Cardiac muscle cell (in vitro differentiated cells and primary cell): ENCODE measurements around the gene CXorf38. TPM values are rescaled to one million over a fixed set of nuclear protein-coding genes. Genes with fewer than 3 reads are reported as not detected.

Experiments used
- DNase-seq, 2 donors: peaks; one replicate each; pipeline versions ENCODE4 v3.0.0 to v3.0.0-alpha.2; 2010 to 2017; ENCODE audit warnings: low read depth in 1 of 2, low spot score in 1 of 2
- H3K27ac ChIP-seq: fragments of 200-600 bp; sonication (generic); 2 replicates; pipeline ENCODE4 v1.5.1; 2016
- H3K27me3 ChIP-seq: fragments of 200-600 bp; sonication (generic); 2 replicates; pipeline ENCODE4 v1.6.0; 2016; ENCODE audit warnings: control low read depth
- H3K36me3 ChIP-seq: fragments of 200-600 bp; sonication (generic); 2 replicates; pipeline ENCODE4 v1.5.1; 2016; ENCODE audit warnings: control low read depth
- H3K4me1 ChIP-seq: fragments of 200-600 bp; sonication (generic); 2 replicates; pipeline ENCODE4 v1.8.1; 2017; ENCODE audit warnings: low read depth, mild to moderate bottlenecking, mixed run types
- H3K4me3 ChIP-seq: fragments of 200-600 bp; sonication (generic); 2 replicates; pipeline ENCODE4 v1.5.1; 2016; ENCODE audit warnings: mild to moderate bottlenecking
- H3K9me3 ChIP-seq: fragments of 200-600 bp; sonication (generic); 2 replicates; pipeline ENCODE4 v1.5.1; 2017; ENCODE audit warnings: low read depth, mild to moderate bottlenecking, control low read depth
- CTCF ChIP-seq: IDR thresholded peaks from 2 replicates; pipeline ENCODE4 v1.5.1; 2012; ENCODE audit warnings: low read depth, mild to moderate bottlenecking, low read length
- polyA plus RNA-seq: library from polyadenylated mRNA; unstranded; fragments of >200 nt; fragmentation: Nextera tagmentation; extraction: Ambion mirVana; gene quantifications from 2 replicates; pipeline ENCODE4 v1.2.1, GENCODE V29; 2016
- total RNA-seq: library from RNA; depleted of rRNA; stranded (reverse); fragments of >200 nt; gene quantifications from 2 replicates; pipeline ENCODE4 v1.2.3, GENCODE V29; 2016

Gene CXorf38
- total and polyA plus RNA-seq, 2 experiments from 2014 or later = 4.8 to 12.2 TPM

- Histone ChIP-seq H3K27me3 (no peaks in the 10 kb centered on the region), H3K36me3 (peaks cover 5% of the 10 kb centered on the region), H3K9me3 (no peaks in the 10 kb centered on the region), H3K4me3 (no peak overlapping the region), H3K27ac (no peak overlapping the region), H3K4me1 (no peaks in the 10 kb centered on the region)
- no peak for TF ChIP-seq CTCF
- no peak for DNase-seq
These were observed 36.7 kb upstream of the CXorf38 start for GRCh38 chrX:40684092-40684491.

DNA sequence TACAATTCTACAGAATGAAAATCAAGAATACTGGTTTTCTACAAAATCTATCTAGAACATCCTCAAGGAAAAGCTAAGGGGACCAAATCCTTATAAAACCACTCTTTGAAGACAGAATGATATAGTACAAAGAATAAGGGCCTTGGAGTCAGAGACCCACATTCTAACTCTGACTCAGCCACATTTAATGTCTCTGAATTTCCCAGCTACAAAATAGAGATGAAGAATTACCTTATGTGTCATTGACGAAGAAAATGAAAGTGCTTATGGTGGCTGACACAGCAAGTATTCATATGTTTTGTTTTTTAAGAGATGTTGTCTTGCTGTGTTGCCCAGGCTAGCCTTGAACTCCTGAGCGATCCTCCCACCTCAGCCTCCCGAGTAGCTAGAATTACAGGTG is 35.9 kb upstream of the CXorf38 start:
- no peak for TF ChIP-seq CTCF
- Histone ChIP-seq H3K27ac (no peak overlapping the region), H3K36me3 (peaks cover 5% of the 10 kb centered on the region), H3K27me3 (no peaks in the 10 kb centered on the region), H3K4me3 (no peak overlapping the region), H3K9me3 (no peaks in the 10 kb centered on the region), H3K4me1 (no peaks in the 10 kb centered on the region)
- no peak for DNase-seq

DNA sequence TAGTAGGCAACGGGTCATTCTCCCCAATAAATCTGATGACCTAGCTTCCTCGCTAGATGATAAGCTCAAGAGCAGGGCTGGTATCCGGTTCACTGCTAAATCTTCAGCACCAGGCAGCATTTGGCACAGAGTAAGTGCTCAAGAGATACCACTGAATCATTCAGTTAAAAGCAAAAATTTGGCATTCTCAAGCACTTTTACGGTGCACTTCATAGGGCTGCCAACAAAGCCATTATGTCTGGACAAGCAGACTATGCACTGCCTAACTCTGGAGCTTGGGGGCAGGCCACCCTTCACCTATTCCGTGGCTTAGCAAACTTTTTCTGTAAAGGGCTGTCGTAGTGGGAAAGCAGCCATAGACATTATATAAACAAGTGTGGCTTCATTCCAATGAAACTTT is 23.8 kb upstream of the CXorf38 start:
- peak in 1 of 2 donors; percentile 0 for DNase-seq
- Histone ChIP-seq H3K27ac (no peak overlapping the region), H3K4me1 (no peaks in the 10 kb centered on the region), H3K9me3 (no peaks in the 10 kb centered on the region), H3K4me3 (no peak overlapping the region), H3K27me3 (no peaks in the 10 kb centered on the region), H3K36me3 (no peaks in the 10 kb centered on the region)
- no peak for TF ChIP-seq CTCF

DNA sequence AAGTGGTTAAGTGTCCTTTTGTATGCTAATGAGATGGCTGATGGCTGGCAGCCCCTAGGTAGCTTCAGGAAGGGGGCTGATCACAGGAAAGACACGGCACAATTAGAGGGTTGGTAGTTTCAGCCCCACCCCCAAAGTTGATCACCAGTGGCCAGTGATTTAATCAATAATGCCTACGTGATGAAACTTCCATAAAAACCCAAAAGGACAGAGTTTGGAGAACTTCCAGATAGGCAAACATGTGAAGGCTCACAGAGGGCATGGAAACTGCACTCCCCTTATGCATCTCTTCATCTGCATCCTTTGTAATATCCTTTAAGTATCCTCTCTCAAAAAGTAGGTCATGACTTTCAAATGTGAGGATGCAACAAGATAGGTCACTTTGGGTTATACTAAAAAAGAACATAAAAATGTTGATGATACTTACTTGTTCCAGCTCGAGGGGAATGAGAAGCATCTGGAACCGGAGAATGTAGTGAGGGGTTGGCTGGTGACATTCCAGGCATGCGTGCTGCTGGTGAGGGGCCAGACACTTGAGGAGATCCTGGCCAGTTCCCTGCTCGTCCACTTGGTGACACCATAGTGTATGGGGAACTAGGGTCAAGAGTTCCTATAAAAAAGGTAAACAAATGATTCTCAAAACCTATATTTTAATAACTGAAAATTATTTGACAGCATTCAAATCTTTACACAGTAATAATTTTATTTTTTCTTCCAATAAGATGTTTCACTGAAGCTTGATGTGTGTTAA is 16.7 kb upstream of the CXorf38 start:
- H3K4me3 ChIP-seq = no peak overlapping the region
- H3K27ac ChIP-seq = no peak overlapping the region
- no peaks in the 10 kb centered on the region for H3K27me3 ChIP-seq
- no peaks in the 10 kb centered on the region for H3K4me1 ChIP-seq
- peak; percentile 44 to 79 for DNase-seq
- peak; percentile 45 for TF ChIP-seq CTCF
- peaks cover 12% of the 10 kb centered on the region for H3K36me3 ChIP-seq
- no peaks in the 10 kb centered on the region for H3K9me3 ChIP-seq

DNA sequence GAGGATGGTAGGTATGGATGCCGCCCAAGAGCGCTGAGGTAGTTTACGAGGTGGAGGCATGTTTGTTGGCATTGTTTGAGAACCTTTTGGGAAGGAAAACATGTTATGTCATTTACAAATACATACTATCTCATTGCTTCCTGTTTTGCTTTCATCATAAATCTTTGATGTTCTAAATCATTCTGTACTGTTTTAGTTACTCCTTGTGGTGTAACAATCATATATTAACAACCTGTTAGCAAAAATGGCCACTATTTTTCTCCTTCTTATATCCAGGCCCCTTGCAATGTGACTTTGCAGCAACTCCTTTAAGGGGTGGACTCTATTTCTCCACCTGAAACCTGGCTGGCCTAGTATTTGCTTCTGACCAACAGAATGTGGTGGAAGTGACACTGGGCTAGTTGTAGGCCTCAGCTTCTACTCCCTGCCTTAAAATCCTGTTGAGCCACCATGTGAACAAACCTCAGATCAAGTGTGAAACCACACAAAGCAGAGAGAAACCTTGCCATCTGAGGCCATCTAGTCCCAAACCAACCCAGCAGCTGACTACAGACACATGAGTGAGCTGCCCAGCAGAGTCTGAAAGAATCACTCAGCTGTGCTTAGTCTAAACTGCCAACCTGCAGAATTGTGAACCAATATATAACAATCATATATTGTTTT is 15.8 kb upstream of the CXorf38 start:
- Histone ChIP-seq H3K27ac (no peak overlapping the region), H3K27me3 (no peaks in the 10 kb centered on the region), H3K4me3 (no peak overlapping the region), H3K9me3 (no peaks in the 10 kb centered on the region), H3K36me3 (peaks cover 12% of the 10 kb centered on the region), H3K4me1 (no peaks in the 10 kb centered on the region)
- DNase-seq = no peak
- no peak for TF ChIP-seq CTCF
